Urothelium cell line (cell line): ENCODE results near the gene CT47C1.

Experiments used
- DNase-seq: peaks from one replicate; pipeline ENCODE4 v3.0.0; 2011; ENCODE audit warnings: low spot score, mixed read lengths
- FAIRE-seq: peaks from 2 replicates; lab custom pipeline; 2011; peaks lifted over from hg19 to GRCh38; lab: Jason Lieb, UNC

The CT47C1 gene

DNA sequence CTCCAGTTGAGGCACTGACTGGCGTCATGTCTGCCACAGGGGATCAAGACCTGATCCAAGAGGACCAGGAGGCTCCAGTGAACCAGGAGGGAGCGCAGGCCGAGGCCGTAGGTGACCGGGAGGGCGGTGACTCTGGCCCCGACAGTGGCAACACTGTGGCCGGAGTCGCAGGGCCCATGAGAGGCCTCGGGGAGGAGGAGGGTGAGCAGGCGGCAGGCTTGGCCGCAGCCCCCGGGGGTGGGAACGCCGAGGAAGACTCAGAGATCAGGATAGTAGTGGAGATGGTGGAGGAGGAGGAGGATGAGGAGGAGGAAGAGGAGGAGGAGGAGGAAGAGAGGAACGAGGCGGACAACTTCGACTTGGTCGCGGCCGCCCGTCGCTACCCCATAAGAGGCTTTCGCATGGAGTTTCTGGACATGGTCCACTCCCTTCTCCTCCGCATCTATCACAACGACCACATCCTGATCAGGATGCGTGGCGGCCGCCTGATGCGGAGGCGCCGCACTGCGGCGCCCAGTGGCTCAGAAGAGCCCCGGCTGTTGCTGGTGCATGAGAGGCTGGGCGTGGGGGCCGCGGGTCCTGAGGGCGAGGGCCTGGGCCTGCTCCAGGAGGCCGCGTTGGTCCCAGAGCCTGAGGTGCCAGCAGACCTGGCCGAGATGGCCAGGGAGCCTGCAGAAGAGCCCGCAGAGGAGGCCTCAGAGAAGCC is 560 bp downstream of the CT47C1 start:
- DNase-seq (no peak), FAIRE-seq (no peak)

DNA sequence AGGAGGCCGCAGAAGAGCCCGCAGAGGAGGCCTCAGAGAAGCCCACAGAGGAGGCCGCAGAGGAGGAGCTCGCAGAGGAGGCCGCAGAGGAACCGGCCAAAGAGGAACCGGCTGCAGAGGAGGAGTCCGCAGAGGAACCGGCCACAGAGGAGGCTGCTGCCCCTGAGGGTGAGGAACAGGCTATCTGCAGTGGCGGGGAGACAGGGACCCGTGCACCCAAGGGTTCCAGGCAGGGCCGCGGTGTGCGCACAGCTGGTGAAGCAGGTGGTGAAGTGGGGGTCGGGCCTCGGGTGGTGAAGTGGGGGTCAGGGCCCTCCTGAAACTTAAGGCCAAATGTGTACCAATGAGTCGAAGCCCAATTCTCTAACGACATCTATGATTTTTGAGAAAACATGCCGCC is 1.1 kb downstream of the CT47C1 start:
- DNase-seq (no peak), FAIRE-seq (no peak)

DNA sequence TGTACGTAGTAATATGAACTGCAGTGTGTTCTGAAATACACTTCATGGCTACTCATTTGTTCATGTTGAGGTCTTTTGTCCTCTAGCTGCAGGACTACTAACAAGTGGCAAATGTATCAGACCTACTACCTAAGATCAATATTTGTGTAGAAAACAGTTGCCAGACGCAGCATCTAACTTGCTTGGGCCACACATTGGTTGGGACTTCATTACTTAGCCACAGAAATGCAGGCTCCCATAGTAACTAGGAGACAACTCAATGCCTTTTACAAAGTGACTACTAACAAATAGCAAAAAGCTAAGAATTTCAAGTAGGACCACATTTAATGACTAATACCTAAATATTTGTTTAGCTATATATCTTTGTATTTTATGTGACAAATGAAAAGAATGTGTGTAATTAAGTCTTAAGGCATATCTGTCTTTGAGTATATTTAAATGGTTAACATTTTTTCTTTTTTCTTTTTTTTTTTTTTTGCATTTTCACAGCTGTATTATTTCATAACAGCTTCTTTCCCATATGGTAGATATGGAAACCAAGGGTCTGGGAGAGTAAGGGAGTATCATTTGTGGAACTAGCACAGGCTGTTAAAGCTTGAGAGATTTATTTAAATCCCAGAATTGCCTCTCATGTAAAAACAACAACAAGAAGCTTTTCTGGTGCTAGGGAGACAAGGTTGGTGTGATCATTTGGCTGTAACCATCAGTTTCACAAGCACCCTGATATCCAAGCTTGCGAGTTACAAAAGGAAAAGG is 2.7 kb downstream of the CT47C1 start:
- no peak for DNase-seq
- no peak for FAIRE-seq

DNA sequence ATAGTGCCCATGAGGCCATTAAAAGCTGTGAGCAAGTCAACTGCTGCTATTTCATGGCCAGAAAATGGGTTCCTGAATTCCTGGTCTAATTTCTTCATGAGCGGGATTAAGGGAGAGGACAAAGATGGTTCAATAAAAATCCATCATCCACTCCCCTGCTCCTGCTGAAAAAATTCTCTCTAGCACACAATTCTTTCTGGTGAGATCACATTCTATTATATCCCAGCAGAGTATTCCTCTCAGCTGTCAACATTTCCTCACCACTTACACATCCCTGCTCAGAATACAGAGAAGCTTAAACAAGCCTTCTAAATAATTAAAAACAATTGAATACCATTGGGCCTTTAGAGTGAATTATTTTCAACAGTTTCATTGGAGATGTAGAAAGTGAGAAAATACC is 9.5 kb downstream of the CT47C1 start:
- FAIRE-seq (no peak), DNase-seq (no peak)

DNA sequence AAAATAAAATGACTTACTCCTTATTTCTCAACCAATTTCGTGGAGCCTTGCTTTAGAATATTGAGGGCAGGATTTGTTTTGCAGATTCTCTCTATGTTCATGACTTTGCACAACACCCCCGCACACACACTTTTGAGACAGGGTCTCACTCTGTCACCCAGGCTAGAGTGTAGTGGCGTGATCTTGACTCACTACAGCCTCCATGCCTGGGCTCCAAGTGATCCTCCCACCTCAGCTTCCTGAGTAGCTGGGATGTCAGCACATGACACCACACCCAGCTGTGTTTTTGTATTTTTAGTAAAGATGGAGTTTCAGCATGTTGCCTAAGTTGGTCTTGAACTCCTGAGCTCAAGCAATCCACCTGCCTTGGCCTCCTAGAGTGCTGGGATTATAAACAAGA is 12.0 kb downstream of the CT47C1 start:
- no peak for FAIRE-seq

DNA sequence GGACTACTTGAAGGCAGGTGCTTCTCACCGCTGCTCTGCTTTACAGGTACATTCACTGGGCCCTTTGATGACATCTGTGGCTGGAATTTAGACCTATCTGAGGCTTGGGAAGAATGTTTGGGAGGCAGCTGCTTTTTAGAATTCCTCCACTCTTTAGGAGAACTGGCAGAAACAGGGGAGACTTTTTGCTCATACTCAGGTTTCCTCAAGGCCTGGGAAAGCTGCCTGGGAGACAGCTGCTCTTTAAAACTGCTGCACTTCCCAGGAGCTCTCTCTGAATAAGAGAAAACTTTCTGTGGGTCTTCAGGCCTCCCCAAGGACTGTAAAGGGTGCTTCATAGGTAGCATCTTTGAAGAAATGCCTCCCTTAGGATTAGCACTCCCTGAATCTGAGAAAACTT is 14.3 kb downstream of the CT47C1 start:
- FAIRE-seq: no peak

More for the DNA sequence above, 12.0 kb downstream of the CT47C1 start:
- no peak for DNase-seq

DNA sequence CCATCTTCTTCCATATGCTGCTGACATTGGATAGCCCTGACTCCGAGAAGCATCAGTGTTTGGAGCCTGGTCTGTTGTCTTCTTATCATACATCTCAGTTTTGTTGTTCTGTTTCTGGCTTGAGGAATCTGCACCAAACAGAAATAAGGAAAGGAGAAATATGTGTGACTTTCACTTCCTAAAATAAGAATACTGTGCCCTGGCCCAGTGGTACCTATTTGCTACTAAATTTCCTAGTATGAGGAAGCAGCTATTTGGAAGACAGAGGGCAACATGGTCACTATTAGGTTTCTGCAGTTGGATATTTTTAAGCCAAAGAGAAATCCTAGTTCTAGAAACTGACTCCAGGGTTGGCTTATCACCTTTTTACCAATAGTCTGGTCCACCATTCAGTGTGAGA is 16.8 kb downstream of the CT47C1 start:
- FAIRE-seq: no peak

More for the DNA sequence above, 14.3 kb downstream of the CT47C1 start:
- DNase-seq: no peak

DNA sequence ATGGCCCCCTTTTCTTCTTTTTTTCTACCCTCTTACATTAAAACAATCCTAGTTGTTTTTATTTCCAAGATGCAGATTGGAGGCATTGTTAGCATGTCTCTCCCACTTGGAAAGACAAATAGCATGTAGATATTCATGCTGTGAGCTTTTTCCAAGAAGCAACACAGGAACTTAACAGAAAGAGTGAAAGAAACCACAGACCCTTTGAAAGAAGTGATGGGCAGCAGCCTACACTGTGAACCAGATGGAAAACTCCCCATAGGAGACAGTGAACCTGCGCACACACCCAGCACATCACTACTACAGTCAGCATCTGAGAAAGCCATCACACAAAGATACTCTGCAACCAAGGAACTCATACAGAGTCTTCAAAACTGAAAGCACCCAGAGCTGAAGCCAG is 17.8 kb downstream of the CT47C1 start:
- no peak for FAIRE-seq
- DNase-seq: no peak

More for the DNA sequence above, 16.8 kb downstream of the CT47C1 start:
- no peak for DNase-seq

DNA sequence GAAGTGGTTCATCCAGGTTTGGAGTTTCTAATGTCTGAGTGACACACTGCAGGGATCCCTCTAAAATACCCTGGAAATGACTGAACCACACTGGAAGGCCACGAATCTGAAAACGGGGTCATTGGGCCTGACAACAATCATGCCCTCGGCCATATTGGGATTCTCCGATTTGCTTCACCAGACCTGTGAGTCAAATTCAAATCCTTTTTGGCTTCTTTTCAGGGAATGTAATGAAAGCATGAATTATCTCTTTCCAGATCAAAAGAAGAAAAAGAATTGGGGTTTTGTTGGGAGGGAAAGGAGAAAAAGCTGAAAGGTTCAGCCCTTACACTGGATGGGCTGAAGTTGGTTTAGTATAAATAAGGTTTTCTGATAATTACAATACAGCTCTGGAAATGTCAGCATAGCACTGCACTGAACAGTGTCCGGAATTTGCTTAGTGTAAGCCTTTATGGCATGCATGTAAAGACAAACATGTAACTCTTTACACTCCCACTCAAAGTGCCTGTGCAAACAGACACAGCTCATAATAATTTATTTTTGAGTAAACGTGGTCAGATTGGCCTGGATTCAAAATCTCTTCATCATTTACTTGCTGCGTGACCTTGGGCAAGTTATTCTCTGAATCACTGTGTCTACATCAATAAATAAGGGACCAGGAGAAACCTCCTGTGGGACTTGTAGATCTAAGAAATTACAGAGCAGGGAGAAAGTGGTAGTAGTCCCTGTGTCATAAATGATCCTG is 21.4 kb downstream of the CT47C1 start:
- FAIRE-seq (no peak), DNase-seq (no peak)

DNA sequence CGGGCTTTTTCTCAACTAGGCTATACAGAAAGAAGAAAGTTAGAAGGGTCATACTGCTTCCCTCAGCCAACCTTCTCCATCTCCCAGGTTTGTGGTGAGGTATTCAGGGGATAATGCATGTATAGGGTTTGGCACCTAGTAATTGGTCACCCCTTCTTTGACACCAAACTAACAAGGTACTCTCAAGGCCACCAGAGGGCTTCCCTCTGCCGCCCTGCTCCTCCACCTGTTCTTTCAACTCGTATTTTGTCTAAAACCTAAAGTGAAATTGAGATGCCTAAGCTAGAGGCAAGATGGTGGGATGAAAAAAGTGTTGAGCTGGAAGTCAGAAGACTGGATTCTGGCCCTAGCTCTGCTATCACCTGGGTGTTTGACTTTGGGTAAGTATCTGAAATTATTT is 22.0 kb downstream of the CT47C1 start:
- FAIRE-seq (no peak), DNase-seq (no peak)

DNA sequence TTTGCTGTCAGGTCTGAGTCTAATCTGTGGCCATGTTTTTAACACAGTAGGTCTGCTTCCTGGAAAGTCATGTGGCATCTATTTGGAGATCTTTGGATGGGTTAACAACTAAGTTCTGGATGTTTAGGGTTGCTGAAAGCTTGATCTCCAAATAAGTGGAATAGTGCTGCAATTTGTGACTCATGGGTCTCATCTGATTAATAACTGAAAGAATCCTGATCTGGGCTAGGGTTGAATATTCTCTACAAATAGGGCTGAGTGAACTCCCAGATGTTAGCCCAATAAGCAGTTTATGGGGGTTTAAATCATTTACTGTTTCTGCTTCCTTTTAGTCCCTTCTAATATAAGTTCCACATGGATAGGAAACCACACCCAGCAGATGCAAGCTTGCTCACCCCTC is 23.1 kb downstream of the CT47C1 start:
- DNase-seq: no peak
- no peak for FAIRE-seq

DNA sequence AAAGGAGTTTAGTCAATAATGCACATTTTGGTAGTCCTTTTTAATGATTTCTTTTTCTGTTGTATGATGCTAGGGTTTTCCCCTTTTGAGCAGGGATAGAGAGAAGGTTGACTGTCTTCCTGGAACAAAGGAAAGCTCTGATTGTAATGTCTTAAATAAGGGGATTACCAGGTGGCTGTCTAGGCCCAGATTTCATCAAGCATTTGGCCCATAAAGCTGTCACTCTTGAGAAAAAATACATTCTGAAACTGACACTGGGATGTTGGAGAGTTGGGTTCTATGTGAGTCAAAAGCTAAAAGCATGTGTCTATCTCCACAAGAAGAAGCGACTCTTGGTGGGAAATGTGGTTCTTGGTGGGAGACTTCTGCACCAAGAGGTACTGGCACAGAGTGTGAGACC is 28.4 kb downstream of the CT47C1 start:
- DNase-seq: no peak
- no peak for FAIRE-seq

DNA sequence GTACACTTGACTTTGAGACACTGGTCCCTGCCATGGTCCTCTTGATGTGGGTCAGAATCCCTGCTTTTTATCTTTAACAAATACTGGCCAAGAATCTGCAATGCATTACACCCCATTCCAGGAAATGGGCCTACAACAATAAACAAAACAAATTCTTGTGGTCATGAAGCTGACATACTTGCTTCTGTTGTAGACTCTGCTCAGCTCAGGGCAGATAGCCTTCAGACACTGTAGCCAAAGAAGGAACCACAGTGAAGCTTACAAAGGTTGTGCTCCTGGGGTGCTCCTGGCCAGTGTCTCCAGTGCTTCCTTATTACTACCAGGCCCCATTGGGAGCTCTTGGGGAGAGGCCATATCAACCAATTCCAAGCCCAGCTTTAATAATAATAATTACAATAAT is 33.0 kb downstream of the CT47C1 start:
- peak; percentile 20 for DNase-seq
- FAIRE-seq: no peak

DNA sequence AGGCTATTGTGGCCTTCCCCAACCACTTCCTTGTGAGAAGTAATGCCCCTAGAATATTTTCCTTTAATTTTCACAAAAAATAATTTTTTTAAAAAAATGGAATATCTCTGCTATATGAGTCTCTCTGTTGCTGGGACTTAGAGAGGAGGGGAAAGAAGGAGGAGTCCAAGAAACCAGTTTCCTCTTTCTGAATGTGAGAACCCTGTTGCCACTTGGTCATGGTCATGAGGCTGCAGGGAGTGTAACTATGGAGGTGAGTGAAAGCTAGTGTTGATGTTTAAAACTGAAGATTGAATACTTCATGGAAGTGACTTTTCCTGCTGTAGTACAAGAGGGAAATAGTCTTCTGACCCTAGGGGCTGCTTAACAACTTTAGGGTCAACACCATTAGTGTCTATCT is 34.4 kb downstream of the CT47C1 start:
- DNase-seq: no peak
- no peak for FAIRE-seq

DNA sequence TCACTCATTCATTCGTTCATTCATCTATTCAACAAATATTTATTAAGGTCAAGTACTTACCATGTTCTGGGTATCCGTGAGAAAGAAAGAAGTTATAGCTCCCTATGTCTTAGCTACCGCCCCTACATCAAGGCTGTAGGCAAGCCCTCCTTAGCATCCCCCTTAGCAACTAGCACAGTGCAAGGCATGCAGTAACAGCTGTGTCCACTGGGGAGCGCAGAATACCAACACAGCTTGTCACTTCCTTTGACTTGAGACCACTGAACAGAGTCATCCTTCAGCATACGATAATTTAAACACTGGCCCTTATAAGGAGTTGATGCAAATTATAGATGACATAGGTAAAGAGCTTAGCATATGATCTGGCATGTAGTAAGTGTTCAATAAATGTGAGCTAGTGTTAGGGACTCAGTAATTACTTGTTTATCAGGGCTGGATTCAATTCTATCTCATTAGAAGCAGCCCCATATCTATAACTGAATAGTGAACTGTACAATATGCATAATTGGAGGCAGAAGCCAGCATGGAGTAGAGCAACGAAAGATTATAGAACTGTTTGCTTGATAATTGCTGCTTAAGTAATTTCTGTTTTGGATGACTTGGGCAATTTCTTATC is 46.1 kb downstream of the CT47C1 start:
- FAIRE-seq (no peak), DNase-seq (peak; percentile 19)

DNA sequence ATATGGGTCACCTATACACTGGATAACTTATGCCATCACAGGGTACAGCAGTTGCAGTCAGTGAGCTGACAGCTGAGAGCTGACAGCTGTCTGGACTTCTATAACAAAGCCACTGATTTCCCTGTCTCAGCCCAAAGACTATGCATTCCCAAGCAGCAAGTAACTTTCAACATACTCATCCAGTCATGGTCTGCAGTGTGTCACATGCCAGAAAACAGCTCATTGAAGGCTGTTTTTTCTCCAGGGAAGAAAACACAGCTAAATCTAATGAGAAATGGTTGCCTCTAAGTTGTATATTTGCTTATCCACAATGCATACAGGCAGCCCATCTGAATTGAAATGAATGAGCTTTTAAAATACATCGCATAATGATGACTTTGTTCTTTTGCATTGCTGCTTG is 48.5 kb downstream of the CT47C1 start:
- FAIRE-seq (no peak), DNase-seq (no peak)
